K562 (cell line): ENCODE data around the gene CTSW. TPM values are rescaled to one million over a fixed set of nuclear protein-coding genes. Genes with fewer than 3 reads are reported as not detected.

ENCODE experiments used
- AFF4 ChIP-seq: sonication (generic); formaldehyde crosslinking; IDR thresholded peaks from 2 replicates; pipeline ENCODE4 v1.8.0; 2023; ENCODE audit warnings: mild to moderate bottlenecking, missing genetic modification reagents
- CXXC5 ChIP-seq: fragments of 250-450 bp; sonication (Bioruptor Pico); IDR thresholded peaks from 2 replicates; pipeline ENCODE4 v1.8.0; 2022; ENCODE audit warnings: inconsistent platforms, mild to moderate bottlenecking, moderate library complexity
- HSF4 ChIP-seq: fragments of 250-450 bp; sonication (Bioruptor Pico); IDR thresholded peaks from 2 replicates; pipeline ENCODE4 v2.1.2; 2022; ENCODE audit warnings: mild to moderate bottlenecking, moderate library complexity, borderline replicate concordance
- MEF2A ChIP-seq: IDR thresholded peaks from 2 replicates; pipeline ENCODE4 v1.6.1; 2011; ENCODE audit warnings: low read depth, mild to moderate bottlenecking, low read length, moderate library complexity; ENCODE audit not compliant: control insufficient read depth
- MNT ChIP-seq, 2 experiments: fragments of 450-650 bp; conservative IDR thresholded peaks; 2 replicates each; pipeline ENCODE4 v1.6.1; 2017; ENCODE audit warnings: mild to moderate bottlenecking in 2 of 2, moderate library complexity in 2 of 2
- POLR2B ChIP-seq: fragments of 450-650 bp; IDR thresholded peaks from 2 replicates; pipeline ENCODE4 v1.6.1; 2018; ENCODE audit warnings: low read depth; ENCODE audit not compliant: partially characterized antibody
- POLR2G ChIP-seq: fragments of 200-400 bp; formaldehyde crosslinking; IDR thresholded peaks from 2 replicates; pipeline ENCODE4 v1.6.1; 2017; ENCODE audit warnings: low read depth, mild to moderate bottlenecking, antibody characterized with exemption, low read length, moderate library complexity
- TOE1 ChIP-seq, 2 experiments: fragments of 450-650 bp in 1 of 2; sonication (generic) in 1 of 2; formaldehyde crosslinking in 1 of 2; IDR thresholded peaks; 2 replicates each; pipeline versions ENCODE4 v1.7.1 to v1.8.0; 2016 to 2022; ENCODE audit warnings: borderline replicate concordance in 2 of 2, mild to moderate bottlenecking in 2 of 2, antibody characterized with exemption in 1 of 2, inconsistent platforms in 1 of 2, low read depth in 1 of 2, missing genetic modification reagents in 1 of 2, moderate library complexity in 1 of 2
- ZNF609 ChIP-seq: sonication (generic); formaldehyde crosslinking; IDR thresholded peaks from 2 replicates; pipeline ENCODE4 v1.8.1; 2023; ENCODE audit warnings: missing genetic modification reagents, mild to moderate bottlenecking, borderline replicate concordance
- polyA plus RNA-seq, 8 experiments: library from polyadenylated mRNA; depleted of rRNA in 4 of 8; stranded (reverse) in 5 of 8; unstranded in 3 of 8; fragments of >200 nt; fragmentation: Nextera tagmentation in 2 of 8; fragmentation: Illumina TruSeq in 1 of 8; extraction: Ambion mirVana in 2 of 8; extraction: Trizol in 1 of 8; gene quantifications; 2 replicates each; pipeline versions ENCODE4 v1.2.1 to v1.2.3, GENCODE V29; 2011 to 2014; ENCODE audit warnings: inconsistent platforms in 1 of 8, missing spikeins in 1 of 8
- total RNA-seq, 7 experiments: library from RNA; depleted of rRNA in 6 of 7; stranded (reverse); fragments of >200 nt in 6 of 7; fragmentation: Illumina TruSeq in 2 of 7; extraction: Trizol in 2 of 7; gene quantifications; 2 replicates each; pipeline versions ENCODE4 v1.2.1 to v1.2.3, GENCODE V29; 2011 to 2021; ENCODE audit warnings: low replicate concordance in 1 of 7

The CTSW gene
- total and polyA plus RNA-seq, 9 of the 15 experiments (the other 6 are each of a cell fraction or from before 2014, with no cell fraction given) = 0.04 TPM; not detected in 8

- TF ChIP-seq TOE1 (IDR thresholded peaks at IDR 0.05; ENCODE audit: borderline replicate concordance) (no peak), TOE1 (CRISPR knock-in tag; IDR thresholded peaks at IDR 0.05; ENCODE audit: borderline replicate concordance, low read depth) (no peak), POLR2B (peak; percentile 46), AFF4 (CRISPR knock-in tag) (no peak), POLR2G (peak; percentile 88), CXXC5 (CRISPR knock-in tag) (no peak), HSF4 (no peak), MEF2A (no peak), MNT (conservative IDR thresholded peaks at IDR 0.05) (no peak), ZNF609 (CRISPR knock-in tag) (no peak)
Observed at GRCh38 chr11:65894034-65894591, 14.5 kb downstream of the CTSW start (continued).
